ENCODE measurements around the gene PSMD8.

GRCh38 chr19:38367041-38367440 is 7.3 kb upstream of the PSMD8 start:
- TF ChIP-seq EP300 (IDR thresholded peaks at IDR 0.05; ENCODE audit: low read depth) (no peak), POLR2A (IDR thresholded peaks at IDR 0.05) (no peak), CTCF (IDR thresholded peaks at IDR 0.05) (no peak)

Data from transverse colon (tissue), 3 donors.